Measurements from ENCODE around the gene ZIM2. TPM values are rescaled to one million over a fixed set of nuclear protein-coding genes. Genes with fewer than 3 reads are reported as not detected.

ZIM2 gene
- total RNA-seq, 1 experiment from 2014 or later: not detected

DNA sequence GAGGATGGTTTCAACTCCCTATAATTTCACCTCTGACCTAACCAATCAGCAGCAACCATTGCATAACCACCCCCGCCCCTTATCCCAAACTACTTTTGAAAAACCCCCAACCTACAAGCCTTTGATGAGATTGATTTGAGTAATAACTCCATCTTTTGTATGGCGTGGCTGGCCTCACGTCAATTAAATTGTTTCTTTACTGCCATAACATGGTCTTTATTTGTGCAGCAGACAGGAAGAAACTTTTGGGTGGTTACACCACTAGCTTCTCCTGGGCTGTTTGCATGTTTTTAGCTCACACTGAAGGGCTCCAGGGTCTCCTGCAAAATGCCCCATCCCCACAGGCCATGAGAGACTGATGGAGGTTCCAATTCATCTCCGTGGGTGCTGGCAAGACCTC, 34.0 kb upstream of the ZIM2 start:
- Histone ChIP-seq H3K79me2 (ENCODE audit: insufficient read depth, low read length) (no peaks in the 10 kb centered on the region), H3K4me2 (ENCODE audit: low read length) (no peak overlapping the region), H3K9ac (ENCODE audit: low read length) (no peak overlapping the region), H3K9me2 (ENCODE audit: insufficient read depth) (no peaks in the 10 kb centered on the region), H4K20me1 (ENCODE audit: insufficient read depth) (no peaks in the 10 kb centered on the region), H3K27me3 (ENCODE audit: insufficient read depth, low read length) (no peaks in the 10 kb centered on the region), H3K9me3 (ENCODE audit: control insufficient read depth in 1 of 2, insufficient read depth in 1 of 2, low read depth in 1 of 2, low read length in 2 of 2) (peaks cover 11 to 27% of the 10 kb centered on the region in 2 experiments; a peak in 2 of 4 replicates), H2AFZ (ENCODE audit: low read depth, low read length, poor library complexity, severe bottlenecking) (no peak overlapping the region), H3K36me3 (ENCODE audit: control insufficient read depth in 1 of 2, insufficient read depth in 2 of 2, low read length in 2 of 2) (no peaks in the 10 kb centered on the region), H3K27ac (ENCODE audit: low read depth, low read length) (no peak overlapping the region), H3K4me1 (ENCODE audit: control insufficient read depth in 1 of 2, insufficient read depth in 2 of 2, low read length in 2 of 2) (no peaks in the 10 kb centered on the region), H3K4me3 (replicated peaks in 1 of 2; ENCODE audit: low read depth in 1 of 2, low read length in 2 of 2) (no peak overlapping the region)
- TF ChIP-seq POLR2A (IDR thresholded peaks at IDR 0.05; ENCODE audit: borderline replicate concordance, extremely low read depth, insufficient read depth, insufficient read length) (no peak), YY1 (IDR thresholded peaks at IDR 0.05; ENCODE audit: extremely low read depth, insufficient replicate concordance, low read depth, low read length) (no peak), CBX3 (IDR thresholded peaks at IDR 0.05; ENCODE audit: low read depth) (no peak), EZH2phosphoT487 (IDR thresholded peaks at IDR 0.05; ENCODE audit: borderline replicate concordance) (no peak), MAX (IDR thresholded peaks at IDR 0.05) (no peak), TCF7L2 (IDR thresholded peaks at IDR 0.05; ENCODE audit: borderline replicate concordance, extremely low read depth, insufficient read depth, insufficient read length) (no peak), RAD21 (IDR thresholded peaks at IDR 0.05; ENCODE audit: low read depth) (no peak), POLR2AphosphoS5 (IDR thresholded peaks at IDR 0.05; ENCODE audit: low read depth, low read length) (no peak)
- CTCF ChIA-PET: no interaction called here
- DNase-seq (ENCODE audit: low read depth, low spot score) (no peak), ATAC-seq (no peak)
- POLR2A ChIA-PET: no interaction called here
- no TSS peak for BruUV-seq (replicated peaks)
- RAD21 ChIA-PET (ENCODE audit: low non-redundant PET in 1 of 2, low total read pairs in 2 of 2, uncharacterized antibody in 2 of 2, unreplicated experiment in 2 of 2): no interaction called here
- intact Hi-C loops (cut with micrococcal nuclease): no loop called here

GRCh38 chr19:56873493-56873892, 33.0 kb upstream of the ZIM2 start:
- Histone ChIP-seq H2AFZ (ENCODE audit: low read depth, low read length, poor library complexity, severe bottlenecking) (no peak overlapping the region), H3K9me2 (ENCODE audit: insufficient read depth) (no peaks in the 10 kb centered on the region), H3K4me2 (ENCODE audit: low read length) (no peak overlapping the region), H3K27ac (ENCODE audit: low read depth, low read length) (no peak overlapping the region), H3K9me3 (ENCODE audit: control insufficient read depth in 1 of 2, insufficient read depth in 1 of 2, low read depth in 1 of 2, low read length in 2 of 2) (peaks cover 11 to 32% of the 10 kb centered on the region in 2 experiments; a peak in 2 of 4 replicates), H3K4me3 (replicated peaks in 1 of 2; ENCODE audit: low read depth in 1 of 2, low read length in 2 of 2) (no peak overlapping the region), H4K20me1 (ENCODE audit: insufficient read depth) (no peaks in the 10 kb centered on the region), H3K79me2 (ENCODE audit: insufficient read depth, low read length) (no peaks in the 10 kb centered on the region), H3K36me3 (ENCODE audit: control insufficient read depth in 1 of 2, insufficient read depth in 2 of 2, low read length in 2 of 2) (no peaks in the 10 kb centered on the region), H3K9ac (ENCODE audit: low read length) (no peak overlapping the region), H3K27me3 (ENCODE audit: insufficient read depth, low read length) (no peaks in the 10 kb centered on the region), H3K4me1 (ENCODE audit: control insufficient read depth in 1 of 2, insufficient read depth in 2 of 2, low read length in 2 of 2) (no peaks in the 10 kb centered on the region)
- intact Hi-C loops (cut with micrococcal nuclease): no loop called here
- ChIA-PET CTCF (no interaction called here), POLR2A (no interaction called here), RAD21 (ENCODE audit: low non-redundant PET in 1 of 2, low total read pairs in 2 of 2, uncharacterized antibody in 2 of 2, unreplicated experiment in 2 of 2) (no interaction called here)
- TF ChIP-seq RAD21 (IDR thresholded peaks at IDR 0.05; ENCODE audit: low read depth) (no peak), POLR2AphosphoS5 (IDR thresholded peaks at IDR 0.05; ENCODE audit: low read depth, low read length) (no peak), SRF (IDR thresholded peaks at IDR 0.05; ENCODE audit: low read depth) (no peak), ELF1 (IDR thresholded peaks at IDR 0.05; ENCODE audit: borderline replicate concordance, low read depth) (no peak), TCF7L2 (IDR thresholded peaks at IDR 0.05; ENCODE audit: borderline replicate concordance, extremely low read depth, insufficient read depth, insufficient read length) (no peak), FOSL1 (IDR thresholded peaks at IDR 0.05; ENCODE audit: low read depth) (no peak), SP1 (IDR thresholded peaks at IDR 0.05; ENCODE audit: low read depth) (no peak), CBX3 (IDR thresholded peaks at IDR 0.05; ENCODE audit: low read depth) (no peak), EZH2 (IDR thresholded peaks at IDR 0.05) (no peak), JUND (IDR thresholded peaks at IDR 0.05) (no peak), ZNF274 (IDR thresholded peaks at IDR 0.05; ENCODE audit: low read depth, low read length) (no peak), ZBTB33 (IDR thresholded peaks at IDR 0.05; ENCODE audit: extremely low read depth, insufficient replicate concordance, low read length) (no peak), MAX (IDR thresholded peaks at IDR 0.05) (no peak), SIN3A (IDR thresholded peaks at IDR 0.05; ENCODE audit: low read depth) (no peak), ZFX (IDR thresholded peaks at IDR 0.05) (no peak), EGR1 (IDR thresholded peaks at IDR 0.05; ENCODE audit: low read depth) (no peak), YY1 (IDR thresholded peaks at IDR 0.05; ENCODE audit: extremely low read depth, insufficient replicate concordance, low read depth, low read length) (no peak)
- TF ChIP-seq, protein P1, sequence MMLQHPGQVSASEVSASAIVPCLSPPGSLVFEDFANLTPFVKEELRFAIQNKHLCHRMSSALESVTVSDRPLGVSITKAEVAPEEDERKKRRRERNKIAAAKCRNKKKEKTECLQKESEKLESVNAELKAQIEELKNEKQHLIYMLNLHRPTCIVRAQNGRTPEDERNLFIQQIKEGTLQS (IDR thresholded peaks at IDR 0.05): no peak
- ATAC-seq (no peak), DNase-seq (ENCODE audit: low read depth, low spot score) (no peak)
- no TSS peak for BruUV-seq (replicated peaks)
